ENCODE data around the gene ABCB1. TPM values are rescaled to one million over a fixed set of nuclear protein-coding genes. Genes with fewer than 3 reads are reported as not detected.

Gene ABCB1
- total and polyA plus RNA-seq, 2 donors from 2014 or later, result 29.1 to 48.3 TPM

GRCh38 chr7:87494454-87494853 lies 106.2 kb downstream of the ABCB1 start:
- no peak for FAIRE-seq
- no peaks in the 10 kb centered on the region for H3K36me3 ChIP-seq (ENCODE audit: control insufficient read depth in 2 of 3, insufficient read depth in 3 of 3, low read length in 3 of 3)
- no peak for TF ChIP-seq CTCF (IDR thresholded peaks at IDR 0.05; ENCODE audit: borderline replicate concordance, extremely low read depth, insufficient read depth)
- DNase-seq, result no peak
- no peak overlapping the region for H3K27ac ChIP-seq (ENCODE audit: low read depth in 2 of 2, low read length in 2 of 2)
- H3K9me3 ChIP-seq (ENCODE audit: control insufficient read depth in 2 of 3, insufficient read depth in 1 of 3, low read length in 3 of 3), result no peaks in the 10 kb centered on the region
- intact Hi-C loops (cut with DNase I), result no loop called here
- H3K9ac ChIP-seq (ENCODE audit: low read length in 3 of 3), result no peak overlapping the region
- no peaks in the 10 kb centered on the region for H3K27me3 ChIP-seq (ENCODE audit: control insufficient read depth, insufficient read depth, low read length)
- no peak overlapping the region for H3K4me3 ChIP-seq (ENCODE audit: low read length in 3 of 3)
- no peaks in the 10 kb centered on the region for H3K4me1 ChIP-seq (ENCODE audit: control insufficient read depth in 2 of 3, insufficient read depth in 2 of 3, low read depth in 1 of 3, low read length in 3 of 3)

- no peak for FAIRE-seq
- no peak for TF ChIP-seq CTCF (IDR thresholded peaks at IDR 0.05; ENCODE audit: borderline replicate concordance, extremely low read depth, insufficient read depth)
- Histone ChIP-seq H3K9me3 (ENCODE audit: control insufficient read depth in 2 of 3, insufficient read depth in 1 of 3, low read length in 3 of 3) (no peaks in the 10 kb centered on the region), H3K27me3 (ENCODE audit: control insufficient read depth, insufficient read depth, low read length) (no peaks in the 10 kb centered on the region), H3K36me3 (ENCODE audit: control insufficient read depth in 2 of 3, insufficient read depth in 3 of 3, low read length in 3 of 3) (no peaks in the 10 kb centered on the region), H3K4me1 (ENCODE audit: control insufficient read depth in 2 of 3, insufficient read depth in 2 of 3, low read depth in 1 of 3, low read length in 3 of 3) (no peaks in the 10 kb centered on the region), H3K27ac (ENCODE audit: low read depth in 2 of 2, low read length in 2 of 2) (no peak overlapping the region), H3K4me3 (ENCODE audit: low read length in 3 of 3) (no peak overlapping the region), H3K9ac (ENCODE audit: low read length in 3 of 3) (no peak overlapping the region)
- no peak for DNase-seq
- intact Hi-C loops (cut with DNase I), result no loop called here
These were observed 117.6 kb downstream of the ABCB1 start for GRCh38 chr7:87483131-87483530.

GRCh38 chr7:87482115-87482514 lies 118.6 kb downstream of the ABCB1 start:
- H3K9me3 ChIP-seq (ENCODE audit: control insufficient read depth in 2 of 3, insufficient read depth in 1 of 3, low read length in 3 of 3), result no peaks in the 10 kb centered on the region
- H3K9ac ChIP-seq (ENCODE audit: low read length in 3 of 3), result no peak overlapping the region
- TF ChIP-seq CTCF (IDR thresholded peaks at IDR 0.05; ENCODE audit: borderline replicate concordance, extremely low read depth, insufficient read depth), result no peak
- DNase-seq (no peak), FAIRE-seq (no peak)
- no peak overlapping the region for H3K27ac ChIP-seq (ENCODE audit: low read depth in 2 of 2, low read length in 2 of 2)
- H3K36me3 ChIP-seq (ENCODE audit: control insufficient read depth in 2 of 3, insufficient read depth in 3 of 3, low read length in 3 of 3), result no peaks in the 10 kb centered on the region
- intact Hi-C loops (cut with DNase I), result no loop called here
- no peaks in the 10 kb centered on the region for H3K4me1 ChIP-seq (ENCODE audit: control insufficient read depth in 2 of 3, insufficient read depth in 2 of 3, low read depth in 1 of 3, low read length in 3 of 3)
- H3K27me3 ChIP-seq (ENCODE audit: control insufficient read depth, insufficient read depth, low read length), result no peaks in the 10 kb centered on the region
- no peak overlapping the region for H3K4me3 ChIP-seq (ENCODE audit: low read length in 3 of 3)

GRCh38 chr7:87480386-87480785 lies 120.3 kb downstream of the ABCB1 start:
- no peak for TF ChIP-seq CTCF (IDR thresholded peaks at IDR 0.05; ENCODE audit: borderline replicate concordance, extremely low read depth, insufficient read depth)
- Histone ChIP-seq H3K4me3 (ENCODE audit: low read length in 3 of 3) (no peak overlapping the region), H3K9ac (ENCODE audit: low read length in 3 of 3) (no peak overlapping the region), H3K36me3 (ENCODE audit: control insufficient read depth in 2 of 3, insufficient read depth in 3 of 3, low read length in 3 of 3) (no peaks in the 10 kb centered on the region), H3K27ac (ENCODE audit: low read depth in 2 of 2, low read length in 2 of 2) (no peak overlapping the region), H3K4me1 (ENCODE audit: control insufficient read depth in 2 of 3, insufficient read depth in 2 of 3, low read depth in 1 of 3, low read length in 3 of 3) (no peaks in the 10 kb centered on the region), H3K27me3 (ENCODE audit: control insufficient read depth, insufficient read depth, low read length) (no peaks in the 10 kb centered on the region), H3K9me3 (ENCODE audit: control insufficient read depth in 2 of 3, insufficient read depth in 1 of 3, low read length in 3 of 3) (no peaks in the 10 kb centered on the region)
- FAIRE-seq, result no peak
- intact Hi-C loops (cut with DNase I), result no loop called here
- DNase-seq, result no peak

Measured in kidney (tissue), 14 donors.